GM12892 (cell line): ENCODE measurements around the gene EVX2.

Experiments used
- POLR2A ChIP-seq: IDR thresholded peaks from 2 replicates; pipeline ENCODE4 v1.6.1; 2011; ENCODE audit warnings: low read depth, low read length, control low read depth
- POLR2AphosphoS5 ChIP-seq: IDR thresholded peaks from 2 replicates; pipeline ENCODE4 v1.6.1; 2011; ENCODE audit warnings: low read depth, low read length, control low read depth

- TF ChIP-seq POLR2AphosphoS5 (no peak), POLR2A (no peak)
These were observed 2.4 kb downstream of the EVX2 start for GRCh38 chr2:176081376-176081836.
